ENCODE results near the gene NOS1AP. TPM values are rescaled to one million over a fixed set of nuclear protein-coding genes. Genes with fewer than 3 reads are reported as not detected.

NOS1AP gene
- total RNA-seq, 2 experiments from 2014 or later = 0.34 to 0.35 TPM

Small RNA genes within 50 kb of the gene (microRNA-seq; reads per million reads assigned to microRNA genes)
- not detected for gene MIR4654 (ENCODE audit: borderline replicate concordance)
- gene MIR556 (ENCODE audit: borderline replicate concordance) = not detected

Other genes starting within 250 kb of the NOS1AP start
- gene OLFML2B, start 45.8 kb upstream of the NOS1AP start, total RNA-seq = under 1 TPM; 0.14 to 0.28 TPM